ENCODE measurements around the gene SSH2. TPM values are rescaled to one million over a fixed set of nuclear protein-coding genes. Genes with fewer than 3 reads are reported as not detected.
"Not testable (repeated sequence)": the region's sequence is repeated elsewhere in the genome, so short reads cannot be mapped to it uniquely, and the experiment has no call there.

Gene SSH2
- total RNA-seq, 1 experiment from 2014 or later: 13.8 TPM

DNA sequence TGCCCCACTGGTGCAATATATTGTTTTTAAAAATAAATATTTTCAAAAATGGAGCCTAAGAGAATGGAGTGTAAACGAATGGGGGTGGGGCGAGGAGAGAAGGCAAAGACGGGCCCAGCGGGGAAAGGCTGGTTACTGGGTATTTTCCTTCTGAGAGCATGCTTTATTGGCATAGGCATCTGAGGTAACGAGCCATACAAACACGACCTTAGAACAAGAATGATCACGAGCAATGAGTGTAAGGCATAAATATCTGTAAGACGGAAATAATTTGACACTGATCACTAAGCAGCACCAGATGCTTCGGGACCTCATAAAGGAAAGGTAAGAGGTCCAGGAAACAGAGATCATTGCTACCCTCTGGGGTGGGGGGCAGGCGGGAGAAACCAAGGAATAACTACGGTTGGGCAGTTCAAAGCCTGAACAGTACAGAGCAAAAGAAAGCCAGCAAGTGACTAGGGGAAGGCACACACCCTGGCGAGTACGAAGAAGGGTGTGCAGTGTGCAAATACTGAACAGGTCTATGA is 959 bp downstream of the SSH2 start:
- peak; percentile 33 for DNase-seq (ENCODE audit: low spot score)

DNA sequence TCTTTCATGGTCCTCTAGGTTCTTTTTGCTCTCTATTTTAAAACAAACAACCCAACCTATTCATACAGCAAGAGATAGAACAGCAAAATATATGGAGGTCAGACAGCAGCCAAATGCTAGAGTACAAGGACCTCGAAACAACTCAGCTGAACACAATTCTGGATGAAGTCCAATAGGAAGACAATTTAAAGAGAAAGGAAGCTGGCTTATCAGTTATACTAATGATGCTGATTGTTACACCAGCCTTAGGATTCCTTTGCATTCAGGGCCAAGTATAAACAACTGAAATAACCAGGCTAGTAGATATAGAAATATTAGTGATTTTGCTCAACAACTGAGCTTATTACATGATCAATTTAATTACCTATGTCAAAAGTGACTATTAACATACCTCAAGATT is 2.5 kb downstream of the SSH2 start:
- DNase-seq (ENCODE audit: low spot score): no peak

DNA sequence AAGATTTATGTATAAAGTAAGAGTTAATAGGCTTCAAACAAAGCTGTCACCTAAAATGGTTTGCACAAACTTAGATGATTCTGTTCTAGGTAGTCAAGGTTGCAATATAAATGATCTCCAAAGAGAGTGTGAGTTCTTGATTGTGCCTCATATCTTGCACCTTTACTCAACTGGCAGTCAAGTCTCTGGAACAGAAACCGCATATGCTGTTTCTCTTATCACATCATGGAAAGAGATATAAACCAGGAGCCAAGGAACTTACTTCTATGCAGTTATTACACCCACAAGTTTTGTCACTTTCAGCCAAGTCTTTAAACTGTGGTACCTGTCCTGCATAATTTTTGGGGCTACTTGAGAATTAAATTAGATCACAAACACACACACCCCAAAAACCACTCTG is 5.2 kb downstream of the SSH2 start:
- no peak for DNase-seq (ENCODE audit: low spot score)

DNA sequence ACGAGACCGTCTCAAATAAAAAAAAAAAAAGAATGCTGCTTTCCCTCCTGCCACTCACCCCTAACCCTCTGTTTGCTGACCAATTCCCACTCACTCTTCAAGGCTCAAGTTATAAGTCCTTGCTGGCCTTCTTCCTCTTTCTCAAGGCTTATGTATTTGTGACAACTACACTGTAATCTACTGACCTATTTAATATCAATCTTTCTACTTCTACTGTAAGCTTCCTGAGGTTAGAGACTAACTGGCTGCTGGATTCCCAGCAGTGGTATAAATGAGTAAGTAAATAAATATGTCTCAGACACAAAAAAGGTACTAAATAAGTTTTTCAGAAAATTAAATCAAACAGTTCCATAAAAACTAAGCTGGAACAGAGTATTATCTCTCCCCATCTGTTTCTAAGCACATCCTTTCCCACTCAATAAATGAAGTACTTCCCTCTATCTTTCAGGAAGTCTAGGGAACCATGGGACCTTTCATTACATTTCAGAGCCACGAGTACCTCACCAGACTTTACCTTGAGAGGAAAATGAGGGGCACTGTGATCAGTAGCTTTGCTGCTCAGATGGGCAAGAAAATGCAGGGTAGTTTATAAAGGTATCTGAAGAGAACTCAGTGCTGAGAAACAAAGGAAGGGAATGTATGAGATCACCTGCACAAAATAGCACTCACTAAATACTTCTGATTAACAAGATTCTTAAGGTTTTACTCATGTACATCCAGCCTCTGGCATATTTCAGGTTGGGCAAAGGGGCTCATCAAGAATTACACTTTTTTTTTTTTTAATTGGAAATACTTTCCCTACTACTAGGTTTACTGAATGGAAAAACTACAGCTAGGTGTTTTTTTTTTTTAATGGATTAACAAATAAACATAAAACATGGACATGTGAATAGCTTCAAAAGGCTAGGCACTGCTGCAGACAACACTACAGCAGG is 10.8 kb downstream of the SSH2 start:
- DNase-seq (ENCODE audit: low spot score): peak; percentile 69

GRCh38 chr17:29918016-29918415 is 12.0 kb downstream of the SSH2 start:
- DNase-seq (ENCODE audit: low spot score): no peak

GRCh38 chr17:29914819-29915537 is 15.1 kb downstream of the SSH2 start:
- no peak for DNase-seq (ENCODE audit: low spot score)

DNA sequence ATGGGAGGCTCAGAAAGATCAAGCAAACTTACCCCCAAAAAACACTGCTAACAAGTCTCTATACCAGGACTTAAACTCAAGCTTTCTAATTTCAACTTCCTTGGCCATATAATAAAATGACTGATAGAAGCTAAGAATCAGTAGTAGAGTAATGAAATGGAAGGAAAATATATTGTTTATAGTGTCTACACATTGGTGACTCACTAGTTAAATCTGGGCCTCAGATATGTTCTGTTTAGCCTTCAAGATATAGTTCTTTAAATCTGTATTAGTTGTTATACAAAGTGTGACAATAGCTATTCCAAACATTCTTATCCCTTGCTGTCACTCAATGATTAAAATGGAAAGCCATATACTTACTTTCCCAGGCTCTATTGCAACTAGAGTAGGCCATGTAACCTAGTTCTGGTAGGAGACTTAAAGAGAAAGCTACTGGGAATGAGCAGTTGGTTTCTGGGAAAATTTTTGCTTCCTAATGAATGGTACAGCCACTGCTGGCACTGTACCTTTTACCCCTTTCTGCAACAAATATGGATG is 18.3 kb downstream of the SSH2 start:
- DNase-seq (ENCODE audit: low spot score): no peak

- peak; percentile 29 for DNase-seq (ENCODE audit: low spot score)
Observed at GRCh38 chr17:29909236-29910003, 20.6 kb downstream of the SSH2 start.

GRCh38 chr17:29906969-29907368 is 23.1 kb downstream of the SSH2 start:
- no peak for DNase-seq (ENCODE audit: low spot score)

DNA sequence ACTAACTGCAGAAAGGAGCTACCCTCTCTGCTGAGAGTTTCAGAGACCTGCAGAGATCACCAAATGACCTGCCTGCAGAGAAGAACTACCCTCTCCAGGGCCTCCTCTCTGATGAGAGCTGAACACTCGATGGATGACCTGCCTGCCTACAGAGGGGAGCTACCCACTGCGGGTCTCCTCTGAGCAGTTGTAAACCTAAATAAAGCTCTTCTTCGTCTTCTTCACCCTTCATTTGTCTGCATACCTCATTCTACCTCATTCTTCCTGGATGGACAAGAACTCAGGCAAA is 24.2 kb downstream of the SSH2 start:
- DNase-seq (ENCODE audit: low spot score): no peak

DNA sequence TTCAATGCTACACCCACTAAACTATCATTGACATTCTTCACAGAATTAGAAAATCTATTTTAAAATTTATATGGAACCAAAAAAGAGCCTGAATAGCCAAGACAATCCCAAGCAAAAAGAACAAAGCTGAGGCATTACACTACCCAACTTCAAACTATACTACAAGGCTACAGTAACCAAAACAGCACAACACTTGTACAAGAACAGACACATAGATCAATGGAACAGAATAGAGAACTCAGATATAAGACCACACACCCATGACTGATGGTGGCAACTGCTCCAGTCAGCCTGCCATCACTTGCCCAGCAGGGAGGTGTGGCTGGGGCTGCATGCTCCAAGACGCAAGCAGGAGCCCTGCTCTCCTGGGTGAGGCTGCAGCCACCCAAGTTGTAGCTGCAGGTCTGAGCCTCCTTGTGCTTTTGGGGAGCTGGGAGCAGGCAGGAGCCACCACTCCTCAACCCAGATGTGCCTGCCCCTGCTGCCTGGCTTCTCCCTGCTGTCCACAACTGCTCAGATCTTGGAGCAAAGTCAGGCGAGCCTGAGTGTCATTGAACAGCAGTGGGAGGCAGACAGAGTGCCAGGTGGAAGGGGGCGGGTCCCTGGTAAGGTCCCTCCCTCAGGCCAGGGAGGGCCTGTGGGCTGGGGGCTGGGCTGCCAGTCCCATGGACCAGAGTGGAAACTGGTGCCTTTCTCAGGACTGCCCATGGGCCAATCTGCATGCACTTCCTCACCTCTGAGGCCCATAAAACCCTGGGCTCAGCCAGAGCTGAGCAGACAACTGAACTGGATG is 24.7 kb downstream of the SSH2 start:
- no peak for DNase-seq (ENCODE audit: low spot score)

- DNase-seq (ENCODE audit: low spot score): no peak
Observed at GRCh38 chr17:29903471-29903870, 26.6 kb downstream of the SSH2 start.

DNA sequence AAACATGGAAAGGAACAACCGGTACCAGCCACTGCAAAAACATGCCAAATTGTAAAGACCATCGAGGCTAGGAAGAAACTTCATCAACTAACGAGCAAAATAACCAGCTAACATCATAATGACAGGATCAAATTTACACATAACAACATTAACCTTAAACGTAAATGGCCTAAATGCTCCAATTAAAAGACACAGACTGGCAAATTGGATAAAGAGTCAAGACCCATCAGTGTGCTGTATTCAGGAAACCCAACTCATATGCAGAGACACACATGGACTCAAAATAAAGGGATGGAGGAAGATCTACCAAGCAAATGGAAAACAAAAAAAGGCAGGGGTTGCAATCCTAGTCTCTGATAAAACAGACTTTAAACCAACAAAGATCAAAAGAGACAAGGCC is 32.9 kb downstream of the SSH2 start:
- not testable (repeated sequence) for DNase-seq (ENCODE audit: low spot score)

DNA sequence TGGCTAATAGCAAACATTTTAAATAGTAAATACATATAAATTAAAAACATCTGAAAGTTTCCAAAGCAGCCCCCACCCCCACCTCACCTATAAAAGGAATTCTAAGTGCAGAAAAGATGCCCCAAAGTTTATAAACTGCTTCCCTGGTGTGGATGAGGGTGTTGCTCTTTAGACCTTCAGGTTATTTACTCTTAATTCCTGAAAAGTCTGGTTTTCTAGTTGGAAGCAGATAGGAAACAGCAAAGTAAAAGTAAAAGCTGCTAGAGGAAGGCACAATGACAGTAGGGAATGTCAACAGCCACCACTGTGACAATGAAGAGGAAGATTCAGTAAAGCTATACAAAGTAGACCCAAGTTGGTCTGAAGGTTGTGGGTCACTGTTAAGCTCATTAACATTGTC is 37.8 kb downstream of the SSH2 start:
- no peak for DNase-seq (ENCODE audit: low spot score)

- no peak for DNase-seq (ENCODE audit: low spot score)
Observed at GRCh38 chr17:29891131-29891530, 38.9 kb downstream of the SSH2 start.

DNA sequence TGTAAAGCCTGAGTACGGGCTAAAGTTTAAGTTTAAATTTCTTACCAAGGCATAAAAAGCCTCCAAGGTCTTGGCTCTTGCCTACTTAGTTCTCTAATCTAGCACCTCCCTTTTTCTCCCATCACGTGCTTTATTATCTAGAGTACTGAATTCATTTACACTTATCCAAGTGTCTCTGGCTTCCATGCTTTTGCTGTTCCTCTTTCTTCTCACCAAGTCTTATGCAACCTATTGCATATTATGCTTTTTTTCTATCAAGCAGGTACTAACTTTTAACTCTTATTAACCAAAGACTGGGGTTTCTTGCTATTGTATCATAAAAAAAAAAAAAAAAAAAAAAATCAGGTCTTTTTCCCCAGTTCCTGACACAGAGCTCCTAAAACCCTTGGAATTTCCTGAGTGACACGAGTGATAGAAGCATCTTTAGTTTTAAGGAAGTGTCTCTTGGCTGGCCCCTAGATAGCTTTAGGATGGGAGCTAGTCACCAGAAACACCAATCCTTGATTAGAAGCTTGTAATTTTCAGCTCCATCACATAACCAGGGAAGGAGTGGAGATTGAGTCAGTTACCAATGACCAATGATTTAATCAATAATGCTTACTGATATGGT is 44.9 kb downstream of the SSH2 start:
- no peak for DNase-seq (ENCODE audit: low spot score)

DNA sequence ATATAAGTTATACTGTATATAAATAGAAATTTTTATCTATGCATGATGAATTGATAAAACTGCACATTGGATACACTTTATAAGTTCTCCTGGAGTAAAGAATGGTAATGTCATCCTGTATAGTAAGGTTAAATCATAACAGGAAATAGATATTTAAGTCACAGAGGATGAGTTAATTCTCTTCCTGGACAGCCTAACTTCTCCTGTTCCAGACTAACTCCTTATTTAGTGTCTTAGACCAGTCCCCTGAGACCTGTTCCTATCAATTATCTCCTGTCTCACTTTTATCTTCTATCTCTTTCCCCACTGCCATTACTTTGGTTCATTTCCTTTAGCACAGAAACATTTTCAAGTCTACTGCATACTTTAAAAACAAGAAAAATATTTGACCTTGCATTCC is 46.5 kb downstream of the SSH2 start:
- DNase-seq (ENCODE audit: low spot score): peak; percentile 8

- DNase-seq (ENCODE audit: low spot score): no peak
Observed at GRCh38 chr17:29881256-29881655, 48.8 kb downstream of the SSH2 start.

GRCh38 chr17:29880031-29880430 is 50.0 kb downstream of the SSH2 start:
- no peak for DNase-seq (ENCODE audit: low spot score)

- no peak for DNase-seq (ENCODE audit: low spot score)
Observed at GRCh38 chr17:29874931-29875596, 55.0 kb downstream of the SSH2 start.
